ENCODE results near the gene ANGPTL4. TPM values are rescaled to one million over a fixed set of nuclear protein-coding genes. Genes with fewer than 3 reads are reported as not detected.

ANGPTL4 gene
- total and polyA plus RNA-seq, 9 of the 15 experiments (the other 6 are each of a cell fraction or from before 2014, with no cell fraction given): 0.05 to 0.77 (median 0.22) TPM; not detected in 4

DNA sequence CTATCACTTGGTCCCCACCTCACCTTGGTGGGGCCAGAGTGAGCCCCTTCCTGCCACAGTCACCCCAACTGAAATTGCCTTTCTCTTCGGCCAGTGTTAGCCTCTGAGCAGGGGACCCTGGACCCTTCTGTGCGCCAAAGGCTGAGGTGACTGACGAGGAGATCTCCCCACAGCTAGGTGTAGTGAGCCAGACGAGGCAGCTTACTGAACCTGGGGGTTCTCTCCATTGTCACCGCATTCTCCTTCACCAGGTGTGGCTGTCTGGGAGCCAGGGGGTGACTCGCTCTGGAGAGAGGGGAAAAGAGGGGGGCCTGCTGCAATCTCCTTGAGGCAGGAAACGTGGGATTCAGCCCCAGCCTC, 41.3 kb upstream of the ANGPTL4 start (continued):
- TF ChIP-seq, protein P1, sequence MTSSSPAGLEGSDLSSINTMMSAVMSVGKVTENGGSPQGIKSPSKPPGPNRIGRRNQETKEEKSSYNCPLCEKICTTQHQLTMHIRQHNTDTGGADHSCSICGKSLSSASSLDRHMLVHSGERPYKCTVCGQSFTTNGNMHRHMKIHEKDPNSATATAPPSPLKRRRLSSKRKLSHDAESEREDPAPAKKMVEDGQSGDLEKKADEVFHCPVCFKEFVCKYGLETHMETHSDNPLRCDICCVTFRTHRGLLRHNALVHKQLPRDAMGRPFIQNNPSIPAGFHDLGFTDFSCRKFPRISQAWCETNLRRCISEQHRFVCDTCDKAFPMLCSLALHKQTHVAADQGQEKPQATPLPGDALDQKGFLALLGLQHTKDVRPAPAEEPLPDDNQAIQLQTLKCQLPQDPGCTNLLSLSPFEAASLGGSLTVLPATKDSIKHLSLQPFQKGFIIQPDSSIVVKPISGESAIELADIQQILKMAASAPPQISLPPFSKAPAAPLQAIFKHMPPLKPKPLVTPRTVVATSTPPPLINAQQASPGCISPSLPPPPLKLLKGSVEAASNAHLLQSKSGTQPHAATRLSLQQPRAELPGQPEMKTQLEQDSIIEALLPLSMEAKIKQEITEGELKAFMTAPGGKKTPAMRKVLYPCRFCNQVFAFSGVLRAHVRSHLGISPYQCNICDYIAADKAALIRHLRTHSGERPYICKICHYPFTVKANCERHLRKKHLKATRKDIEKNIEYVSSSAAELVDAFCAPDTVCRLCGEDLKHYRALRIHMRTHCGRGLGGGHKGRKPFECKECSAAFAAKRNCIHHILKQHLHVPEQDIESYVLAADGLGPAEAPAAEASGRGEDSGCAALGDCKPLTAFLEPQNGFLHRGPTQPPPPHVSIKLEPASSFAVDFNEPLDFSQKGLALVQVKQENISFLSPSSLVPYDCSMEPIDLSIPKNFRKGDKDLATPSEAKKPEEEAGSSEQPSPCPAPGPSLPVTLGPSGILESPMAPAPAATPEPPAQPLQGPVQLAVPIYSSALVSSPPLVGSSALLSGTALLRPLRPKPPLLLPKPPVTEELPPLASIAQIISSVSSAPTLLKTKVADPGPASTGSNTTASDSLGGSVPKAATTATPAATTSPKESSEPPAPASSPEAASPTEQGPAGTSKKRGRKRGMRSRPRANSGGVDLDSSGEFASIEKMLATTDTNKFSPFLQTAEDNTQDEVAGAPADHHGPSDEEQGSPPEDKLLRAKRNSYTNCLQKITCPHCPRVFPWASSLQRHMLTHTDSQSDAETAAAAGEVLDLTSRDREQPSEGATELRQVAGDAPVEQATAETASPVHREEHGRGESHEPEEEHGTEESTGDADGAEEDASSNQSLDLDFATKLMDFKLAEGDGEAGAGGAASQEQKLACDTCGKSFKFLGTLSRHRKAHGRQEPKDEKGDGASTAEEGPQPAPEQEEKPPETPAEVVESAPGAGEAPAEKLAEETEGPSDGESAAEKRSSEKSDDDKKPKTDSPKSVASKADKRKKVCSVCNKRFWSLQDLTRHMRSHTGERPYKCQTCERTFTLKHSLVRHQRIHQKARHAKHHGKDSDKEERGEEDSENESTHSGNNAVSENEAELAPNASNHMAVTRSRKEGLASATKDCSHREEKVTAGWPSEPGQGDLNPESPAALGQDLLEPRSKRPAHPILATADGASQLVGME (CRISPR knock-in tag; IDR thresholded peaks at IDR 0.05): no peak
- TF ChIP-seq, protein P2, sequence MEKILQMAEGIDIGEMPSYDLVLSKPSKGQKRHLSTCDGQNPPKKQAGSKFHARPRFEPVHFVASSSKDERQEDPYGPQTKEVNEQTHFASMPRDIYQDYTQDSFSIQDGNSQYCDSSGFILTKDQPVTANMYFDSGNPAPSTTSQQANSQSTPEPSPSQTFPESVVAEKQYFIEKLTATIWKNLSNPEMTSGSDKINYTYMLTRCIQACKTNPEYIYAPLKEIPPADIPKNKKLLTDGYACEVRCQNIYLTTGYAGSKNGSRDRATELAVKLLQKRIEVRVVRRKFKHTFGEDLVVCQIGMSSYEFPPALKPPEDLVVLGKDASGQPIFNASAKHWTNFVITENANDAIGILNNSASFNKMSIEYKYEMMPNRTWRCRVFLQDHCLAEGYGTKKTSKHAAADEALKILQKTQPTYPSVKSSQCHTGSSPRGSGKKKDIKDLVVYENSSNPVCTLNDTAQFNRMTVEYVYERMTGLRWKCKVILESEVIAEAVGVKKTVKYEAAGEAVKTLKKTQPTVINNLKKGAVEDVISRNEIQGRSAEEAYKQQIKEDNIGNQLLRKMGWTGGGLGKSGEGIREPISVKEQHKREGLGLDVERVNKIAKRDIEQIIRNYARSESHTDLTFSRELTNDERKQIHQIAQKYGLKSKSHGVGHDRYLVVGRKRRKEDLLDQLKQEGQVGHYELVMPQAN (IDR thresholded peaks at IDR 0.05; ENCODE audit: borderline replicate concordance): no peak
- no peak for TF ChIP-seq ZNF668 (CRISPR knock-in tag; IDR thresholded peaks at IDR 0.05)
- no peak for TF ChIP-seq IFI16 (CRISPR knock-in tag; IDR thresholded peaks at IDR 0.05)
- no peak for TF ChIP-seq NELFE (IDR thresholded peaks at IDR 0.05; ENCODE audit: insufficient read depth, insufficient read length)
- TF ChIP-seq, protein P3, sequence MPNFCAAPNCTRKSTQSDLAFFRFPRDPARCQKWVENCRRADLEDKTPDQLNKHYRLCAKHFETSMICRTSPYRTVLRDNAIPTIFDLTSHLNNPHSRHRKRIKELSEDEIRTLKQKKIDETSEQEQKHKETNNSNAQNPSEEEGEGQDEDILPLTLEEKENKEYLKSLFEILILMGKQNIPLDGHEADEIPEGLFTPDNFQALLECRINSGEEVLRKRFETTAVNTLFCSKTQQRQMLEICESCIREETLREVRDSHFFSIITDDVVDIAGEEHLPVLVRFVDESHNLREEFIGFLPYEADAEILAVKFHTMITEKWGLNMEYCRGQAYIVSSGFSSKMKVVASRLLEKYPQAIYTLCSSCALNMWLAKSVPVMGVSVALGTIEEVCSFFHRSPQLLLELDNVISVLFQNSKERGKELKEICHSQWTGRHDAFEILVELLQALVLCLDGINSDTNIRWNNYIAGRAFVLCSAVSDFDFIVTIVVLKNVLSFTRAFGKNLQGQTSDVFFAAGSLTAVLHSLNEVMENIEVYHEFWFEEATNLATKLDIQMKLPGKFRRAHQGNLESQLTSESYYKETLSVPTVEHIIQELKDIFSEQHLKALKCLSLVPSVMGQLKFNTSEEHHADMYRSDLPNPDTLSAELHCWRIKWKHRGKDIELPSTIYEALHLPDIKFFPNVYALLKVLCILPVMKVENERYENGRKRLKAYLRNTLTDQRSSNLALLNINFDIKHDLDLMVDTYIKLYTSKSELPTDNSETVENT (CRISPR knock-in tag; IDR thresholded peaks at IDR 0.05): no peak
- no peak for TF ChIP-seq CBX3 (IDR thresholded peaks at IDR 0.05; ENCODE audit: borderline replicate concordance in 1 of 2, low read length in 2 of 2)
- TF ChIP-seq, protein P4, sequence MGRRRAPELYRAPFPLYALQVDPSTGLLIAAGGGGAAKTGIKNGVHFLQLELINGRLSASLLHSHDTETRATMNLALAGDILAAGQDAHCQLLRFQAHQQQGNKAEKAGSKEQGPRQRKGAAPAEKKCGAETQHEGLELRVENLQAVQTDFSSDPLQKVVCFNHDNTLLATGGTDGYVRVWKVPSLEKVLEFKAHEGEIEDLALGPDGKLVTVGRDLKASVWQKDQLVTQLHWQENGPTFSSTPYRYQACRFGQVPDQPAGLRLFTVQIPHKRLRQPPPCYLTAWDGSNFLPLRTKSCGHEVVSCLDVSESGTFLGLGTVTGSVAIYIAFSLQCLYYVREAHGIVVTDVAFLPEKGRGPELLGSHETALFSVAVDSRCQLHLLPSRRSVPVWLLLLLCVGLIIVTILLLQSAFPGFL (CRISPR knock-in tag; IDR thresholded peaks at IDR 0.05): 0 out of 2 replicates have a peak, but pooled peaks have one; percentile 66
